ENCODE results near the gene TEX36.
"Not testable (repeated sequence)": the region's sequence is repeated elsewhere in the genome, so short reads cannot be mapped to it uniquely, and the experiment has no call there.

Gene TEX36

DNA sequence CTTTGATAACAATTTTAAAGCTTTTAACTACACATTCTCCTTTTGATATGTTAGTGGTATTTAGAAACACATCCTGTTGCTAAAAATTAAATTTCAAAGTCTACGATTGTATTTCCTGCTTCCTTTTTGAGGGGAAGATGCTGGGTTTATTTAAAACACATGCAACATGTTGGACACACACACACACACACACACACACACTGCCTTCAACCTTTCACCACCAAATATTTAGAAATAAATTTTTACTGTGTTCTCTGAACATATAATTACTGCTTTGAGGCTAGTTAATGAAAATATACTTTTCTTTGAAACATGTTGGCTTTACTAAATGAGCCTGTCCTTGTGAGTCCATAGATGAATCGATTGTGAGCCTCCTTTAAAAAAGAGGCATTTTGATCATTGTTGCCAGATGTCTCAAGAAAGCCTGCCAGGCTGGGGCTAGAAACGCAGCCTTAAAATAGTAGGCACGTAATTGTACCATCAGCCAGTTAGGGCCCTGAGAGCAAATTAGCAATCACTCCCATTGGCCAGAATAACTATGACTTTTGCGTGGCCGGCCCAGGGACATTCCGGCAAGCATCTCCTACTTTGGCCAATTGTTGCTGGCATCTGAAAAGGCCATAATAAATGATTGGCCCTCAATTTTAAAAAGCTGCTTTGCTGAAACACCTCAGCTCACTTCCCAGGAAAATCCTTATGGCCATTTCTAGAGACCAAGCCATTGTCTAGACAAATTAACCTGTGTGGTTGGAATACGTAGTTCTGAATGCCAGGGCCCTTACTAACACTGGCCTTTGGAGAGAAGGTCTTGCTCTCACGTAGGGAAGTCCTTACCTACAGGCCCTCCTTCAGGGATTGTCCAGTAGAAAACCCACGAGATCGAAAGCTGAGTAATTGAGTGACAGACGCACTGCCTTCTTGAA lies 9.9 kb upstream of the TEX36 start:
- no peak for DNase-seq (ENCODE audit: low read depth in 1 of 2, low spot score in 1 of 2)

DNA sequence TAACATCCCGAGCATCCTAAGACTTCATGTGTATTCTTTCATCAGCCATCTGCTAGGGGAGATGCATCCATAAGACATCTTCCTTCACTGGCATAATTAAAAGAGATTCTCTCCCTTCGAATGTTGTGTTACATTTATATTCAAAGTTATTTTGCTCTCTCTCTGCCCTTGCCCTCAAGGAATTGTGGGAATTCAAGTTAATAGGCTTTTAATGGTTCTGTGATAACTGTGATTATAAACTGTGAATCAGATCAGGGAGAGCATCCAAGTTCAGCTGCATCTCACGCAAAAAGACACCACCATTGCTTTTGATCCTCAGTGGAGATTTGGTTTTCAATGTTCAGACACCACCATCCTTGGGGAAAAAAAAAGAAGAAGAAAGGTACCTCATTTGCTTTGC lies 9.2 kb upstream of the TEX36 start:
- DNase-seq (ENCODE audit: low read depth in 1 of 2, low spot score in 1 of 2), result no peak

DNA sequence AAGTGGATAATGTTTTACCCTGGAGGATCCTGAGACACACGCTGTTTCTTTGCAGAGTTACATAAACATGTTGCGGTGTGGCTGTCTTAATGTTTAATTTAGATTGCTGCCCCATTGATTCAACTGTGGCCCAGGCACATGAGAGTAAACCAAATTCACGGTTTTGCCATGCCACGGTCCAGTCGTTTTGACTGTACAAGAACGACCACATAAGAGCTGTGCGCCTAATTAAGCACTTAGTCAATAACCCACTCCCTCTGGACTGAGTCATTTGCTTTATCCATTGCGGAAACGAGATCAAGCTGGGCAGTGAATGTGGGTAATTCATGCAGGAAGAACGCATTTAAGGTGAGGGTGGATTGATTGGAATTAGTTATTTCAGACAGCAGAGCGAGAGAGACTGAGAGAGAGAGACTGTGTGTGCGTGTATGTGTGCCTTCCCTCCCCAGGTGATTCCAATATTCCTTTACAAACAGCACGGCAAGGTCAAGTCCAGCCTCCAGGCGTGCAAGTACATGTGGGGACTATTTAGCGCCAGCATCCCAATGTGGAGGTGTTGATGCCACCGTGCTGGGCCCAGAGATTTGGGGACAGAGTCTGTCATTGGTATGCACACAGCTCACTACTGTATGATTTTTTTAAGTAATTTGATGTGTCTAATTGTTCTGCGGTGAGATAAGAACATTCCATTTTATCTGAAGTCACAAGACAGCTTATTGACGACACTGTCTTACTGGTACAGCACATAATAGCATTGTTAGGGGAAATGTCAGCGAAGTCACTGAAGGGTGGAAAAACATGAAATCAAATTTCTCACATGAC lies 8.4 kb upstream of the TEX36 start:
- DNase-seq (ENCODE audit: low read depth in 1 of 2, low spot score in 1 of 2), result no peak

DNA sequence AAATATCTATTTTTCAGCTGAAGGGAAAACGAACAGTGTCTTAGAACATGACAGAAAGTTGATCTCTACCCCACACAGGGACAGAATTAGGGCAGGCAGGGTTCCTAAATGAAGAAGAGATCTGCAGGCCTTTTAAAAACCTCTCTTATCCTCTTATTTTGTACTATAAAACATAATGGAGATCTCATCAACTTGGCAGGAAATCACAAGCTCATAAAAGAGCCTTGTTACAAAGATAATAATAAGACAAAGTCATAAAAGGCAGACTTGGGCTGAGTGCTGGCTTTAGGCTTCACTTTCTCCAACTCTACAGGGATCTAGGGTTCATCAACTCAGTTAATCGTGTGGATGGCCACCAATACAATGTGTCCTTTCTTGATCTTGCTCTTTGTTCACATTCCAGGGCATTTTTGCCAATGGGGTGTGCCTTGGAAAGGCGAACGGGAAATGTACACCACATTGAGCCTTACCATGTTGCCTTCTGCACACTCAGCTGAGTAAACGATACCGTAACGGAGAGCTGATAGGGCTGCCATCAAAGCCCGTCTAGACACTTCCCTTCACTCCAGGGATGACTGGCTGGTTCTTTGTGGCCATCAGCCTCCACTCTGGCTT lies 7.1 kb upstream of the TEX36 start:
- no peak for DNase-seq (ENCODE audit: low read depth in 1 of 2, low spot score in 1 of 2)

DNA sequence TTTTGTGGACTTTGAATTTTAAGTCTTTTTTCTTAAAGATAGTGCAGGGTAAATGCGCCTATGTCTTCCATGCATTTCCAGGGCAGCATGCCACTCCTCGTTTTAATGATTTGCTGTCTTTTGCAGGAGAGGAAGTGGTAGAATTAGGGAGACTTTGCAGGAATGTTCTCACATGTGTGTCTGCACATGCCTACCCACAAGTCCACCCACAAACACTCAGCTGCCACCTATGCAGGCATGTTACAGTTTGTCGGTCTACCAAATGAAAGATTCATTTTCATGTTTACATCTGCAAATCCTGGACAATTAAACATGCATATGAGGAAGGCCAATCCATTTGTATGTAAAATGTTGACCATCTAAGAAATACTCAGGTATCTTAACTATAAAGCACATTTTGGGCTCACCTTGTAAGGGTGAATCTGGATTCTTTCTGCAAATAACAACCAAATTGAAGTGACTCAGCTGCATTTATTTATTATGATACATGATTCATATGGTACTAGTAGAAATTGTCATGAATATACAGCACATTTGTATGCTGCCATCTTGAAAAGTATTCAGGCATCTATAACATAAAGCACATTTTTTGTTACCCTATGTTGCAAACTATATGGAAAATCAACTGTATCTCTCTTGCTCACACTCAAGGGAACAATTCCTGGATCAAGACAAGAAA lies 4.7 kb upstream of the TEX36 start:
- DNase-seq (ENCODE audit: low read depth in 1 of 2, low spot score in 1 of 2), result no peak

DNA sequence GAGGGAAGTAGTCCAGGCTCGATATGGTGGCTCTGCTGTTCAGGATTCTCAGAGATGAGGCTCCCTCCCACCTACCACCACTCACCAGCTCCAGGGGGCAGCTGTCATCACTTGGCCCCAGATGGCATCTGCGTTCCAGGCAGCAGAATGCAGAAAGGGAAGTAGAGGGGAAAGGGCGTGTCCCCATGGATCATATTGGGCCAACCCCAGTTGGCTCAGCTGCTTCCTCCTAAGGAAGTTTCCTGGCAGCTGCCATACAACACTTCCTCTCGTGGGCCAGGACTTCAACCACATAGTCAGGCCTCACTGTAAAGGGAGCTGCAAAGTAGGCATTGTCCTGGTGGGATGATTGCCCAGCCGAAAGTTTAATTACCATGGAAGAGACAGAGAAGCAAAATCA lies 1.6 kb upstream of the TEX36 start:
- no peak for DNase-seq (ENCODE audit: low read depth in 1 of 2, low spot score in 1 of 2)

DNA sequence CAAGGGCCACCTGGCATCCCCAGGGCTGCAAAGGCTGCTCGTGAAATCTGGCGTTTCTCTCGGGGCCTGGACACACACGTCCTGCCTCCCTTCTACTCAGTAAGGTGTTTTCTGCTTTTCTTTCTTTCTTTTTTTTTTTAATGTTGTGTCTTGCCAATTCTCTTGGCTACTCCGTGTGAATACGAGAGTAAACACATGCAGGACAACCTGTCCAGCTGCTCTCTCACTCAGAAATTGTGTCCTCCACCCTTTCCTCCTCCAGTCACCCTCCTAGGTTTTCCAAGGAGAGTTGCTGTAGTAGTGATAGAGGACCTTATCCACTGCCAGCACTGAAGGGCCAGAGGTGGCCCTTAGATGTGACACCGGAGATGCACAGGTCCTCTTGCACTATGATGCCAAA lies 858 bp upstream of the TEX36 start:
- no peak for DNase-seq (ENCODE audit: low read depth in 1 of 2, low spot score in 1 of 2)

DNA sequence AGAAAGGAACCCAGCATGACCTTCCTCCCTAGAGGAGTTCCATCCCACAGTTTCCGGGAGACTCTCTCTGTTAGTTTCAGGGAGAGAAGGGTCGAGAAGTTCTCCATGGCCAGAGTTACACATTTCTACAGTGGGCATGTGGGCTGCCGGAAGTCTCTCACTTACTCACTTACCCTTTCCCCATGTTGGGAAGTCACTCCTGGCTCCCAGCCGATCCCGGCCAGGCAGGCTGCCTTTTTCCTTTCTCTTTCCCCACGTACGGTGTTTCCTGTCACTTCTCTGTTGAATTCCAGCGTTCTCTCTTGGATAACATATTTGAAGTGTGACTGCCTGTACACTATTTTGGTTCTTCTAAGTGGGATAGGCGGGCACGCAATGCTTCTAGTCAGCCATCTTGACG lies 3.5 kb downstream of the TEX36 start:
- no peak for DNase-seq (ENCODE audit: low read depth in 1 of 2, low spot score in 1 of 2)

DNA sequence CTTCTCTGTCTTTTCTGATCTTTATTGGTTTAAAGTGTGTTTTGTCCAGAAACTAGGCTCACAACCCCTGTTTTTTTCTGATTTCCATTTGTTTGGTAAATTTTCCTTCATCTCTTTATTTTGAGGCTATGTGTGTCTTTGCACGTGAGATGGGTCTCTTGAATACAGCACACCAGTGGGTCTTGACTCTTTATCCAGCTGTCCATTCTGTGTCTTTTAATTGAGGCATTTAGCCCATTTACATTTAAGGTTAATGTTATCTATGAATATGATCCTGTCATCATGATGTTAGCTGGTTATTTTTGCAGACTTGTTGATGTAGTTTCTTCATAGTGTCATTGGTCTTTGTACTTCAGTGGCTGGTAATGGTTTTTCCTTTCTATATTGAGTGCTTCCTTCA lies 10.1 kb downstream of the TEX36 start:
- no peak for DNase-seq (ENCODE audit: low read depth in 1 of 2, low spot score in 1 of 2)

DNA sequence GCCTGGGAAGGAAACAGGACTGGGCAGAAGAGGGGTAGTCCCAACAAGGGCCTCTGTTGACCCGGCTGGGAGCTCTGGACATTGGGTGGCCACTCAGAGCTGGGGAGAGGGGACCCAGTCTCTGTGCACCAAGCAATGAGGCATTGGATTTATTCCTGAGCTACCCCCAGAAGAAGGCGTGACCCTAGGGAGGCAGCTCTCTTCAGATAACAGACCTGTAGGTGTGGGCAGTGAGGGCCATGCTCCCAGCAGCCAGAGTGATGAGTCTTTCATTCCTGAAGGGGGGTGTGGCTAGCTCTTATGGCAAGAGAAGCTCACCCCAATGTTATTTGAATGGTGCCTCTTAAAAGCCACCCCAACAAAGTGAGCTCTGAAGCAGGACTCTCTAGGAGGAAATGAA lies 20.4 kb downstream of the TEX36 start:
- DNase-seq (ENCODE audit: low read depth in 1 of 2, low spot score in 1 of 2), result no peak

DNA sequence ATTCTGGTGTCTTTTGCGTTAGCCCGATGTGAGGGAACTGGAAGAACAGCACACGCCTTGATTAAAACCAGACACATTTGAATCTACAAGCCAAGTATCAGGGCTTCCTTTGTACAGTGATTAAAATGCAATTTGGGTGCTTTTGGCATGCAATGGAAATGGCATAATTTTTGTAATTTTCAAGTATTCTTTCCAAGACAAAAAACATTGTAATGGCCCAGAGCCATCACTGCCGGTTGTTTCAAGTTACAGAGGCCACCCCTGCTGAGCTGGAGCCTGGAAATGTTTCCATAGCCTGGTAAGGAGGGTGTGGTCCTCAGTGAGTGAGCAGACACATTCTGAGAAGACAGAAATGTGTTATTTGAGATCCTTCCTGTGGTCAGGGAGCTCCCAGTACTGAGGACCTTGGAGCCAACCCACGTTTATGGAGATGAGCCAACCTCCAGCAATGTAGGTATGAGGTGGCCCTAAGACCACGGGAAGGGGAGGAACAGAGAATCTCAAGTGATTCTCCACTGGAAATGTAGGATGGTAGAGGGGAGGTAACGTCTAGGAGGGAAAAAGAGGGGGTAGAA lies 20.9 kb downstream of the TEX36 start:
- DNase-seq (ENCODE audit: low read depth in 1 of 2, low spot score in 1 of 2), result no peak

DNA sequence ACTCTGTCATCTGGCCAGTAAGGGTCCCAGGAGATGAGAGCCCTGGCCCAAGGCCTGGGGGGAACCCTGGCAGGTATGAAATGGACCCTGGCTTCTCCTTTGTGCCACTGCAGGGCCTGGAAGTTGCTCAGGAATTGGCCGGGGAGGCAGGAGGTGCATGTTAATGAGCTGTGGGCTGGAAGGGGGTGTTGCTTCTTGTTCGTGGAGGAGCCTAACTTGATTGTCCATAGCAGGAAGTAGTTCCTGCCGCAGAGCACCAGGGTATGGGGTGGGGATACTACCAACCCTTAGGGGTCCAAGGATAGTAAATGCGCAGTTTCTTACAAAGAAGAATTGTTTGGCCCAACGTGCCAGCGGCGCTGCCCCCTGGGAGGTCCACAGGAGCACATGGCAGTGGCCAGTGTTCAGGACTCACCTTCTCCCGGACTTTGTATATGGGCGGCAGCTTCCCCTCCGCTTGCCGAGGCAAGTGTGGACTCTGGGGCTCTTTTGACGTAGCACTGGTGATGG lies 21.5 kb downstream of the TEX36 start:
- DNase-seq (ENCODE audit: low read depth in 1 of 2, low spot score in 1 of 2), result no peak

DNA sequence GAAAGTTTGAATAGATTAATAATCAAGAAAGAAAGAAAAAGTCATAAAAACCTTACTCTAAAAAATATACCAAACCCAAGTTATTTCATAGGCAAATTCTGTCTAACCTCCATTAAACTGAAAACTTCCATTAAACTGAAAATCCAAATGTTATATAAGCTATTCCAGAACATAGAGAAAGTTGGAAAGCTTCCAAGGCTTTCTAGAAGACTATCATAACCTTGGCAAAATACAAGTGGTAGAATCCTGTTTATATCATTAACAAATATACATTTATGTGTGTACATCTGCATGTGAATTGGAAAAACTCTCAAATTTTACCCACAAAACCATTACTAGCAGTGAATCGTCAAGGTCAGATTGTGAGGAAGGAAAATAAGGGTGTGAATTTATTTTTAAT lies 23.9 kb downstream of the TEX36 start:
- no peak for DNase-seq (ENCODE audit: low read depth in 1 of 2, low spot score in 1 of 2)

DNA sequence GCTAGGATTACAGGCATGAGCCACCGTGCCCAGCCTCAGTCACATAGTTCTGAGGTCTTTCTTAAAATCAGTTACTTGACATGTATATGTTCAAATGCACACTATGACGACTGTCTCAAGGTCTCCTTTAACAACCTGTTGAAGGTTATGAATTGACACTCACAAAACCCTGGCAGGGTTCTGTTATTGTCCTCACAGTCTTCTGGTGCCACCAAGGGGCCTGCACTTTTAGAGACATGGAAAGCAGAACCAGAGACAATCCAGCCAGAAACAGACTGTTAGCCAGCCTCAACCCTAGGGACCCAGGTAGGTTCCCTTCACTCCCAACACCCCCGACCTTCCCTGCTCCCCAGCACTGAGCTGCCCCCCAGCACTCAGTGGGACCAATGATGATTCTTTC lies 26.4 kb downstream of the TEX36 start:
- DNase-seq (ENCODE audit: low read depth in 1 of 2, low spot score in 1 of 2), result no peak

DNA sequence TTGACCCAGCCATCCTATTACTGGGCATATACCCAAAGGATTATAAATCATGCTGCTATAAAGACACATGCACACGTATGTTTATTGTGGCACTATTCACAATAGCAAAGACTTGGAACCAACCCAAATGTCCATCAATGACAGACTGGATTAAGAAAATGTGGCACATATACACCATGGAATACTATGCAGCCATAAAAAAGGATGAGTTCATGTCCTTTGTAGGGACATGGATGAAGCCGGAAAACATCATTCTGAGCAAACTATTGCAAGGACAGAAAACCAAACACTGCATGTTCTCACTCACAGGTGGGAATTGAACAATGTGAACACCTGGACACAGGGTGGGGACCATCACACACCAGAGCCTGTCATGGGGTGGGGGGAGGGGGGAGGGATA lies 29.9 kb downstream of the TEX36 start:
- DNase-seq (ENCODE audit: low read depth in 1 of 2, low spot score in 1 of 2), result not testable (repeated sequence)

DNA sequence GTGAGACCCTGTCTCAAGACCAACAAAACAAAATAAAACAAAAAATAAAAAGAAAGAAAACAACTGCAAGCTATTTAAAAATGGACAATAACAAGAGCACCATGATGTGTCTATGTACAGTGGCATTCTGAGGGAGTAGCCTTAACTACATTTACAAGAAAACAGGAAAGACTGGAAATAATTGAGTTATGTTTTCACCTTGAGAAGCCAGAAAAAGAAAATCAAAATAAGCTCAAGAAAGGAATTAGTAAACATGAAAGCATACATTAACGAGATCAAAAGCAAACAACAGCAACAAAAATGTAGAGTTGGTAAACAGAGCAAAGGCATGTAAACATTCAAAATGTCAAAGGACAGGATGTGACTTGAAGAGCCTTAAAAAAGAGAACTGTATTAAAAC lies 36.7 kb downstream of the TEX36 start:
- no peak for DNase-seq (ENCODE audit: low read depth in 1 of 2, low spot score in 1 of 2)

DNA sequence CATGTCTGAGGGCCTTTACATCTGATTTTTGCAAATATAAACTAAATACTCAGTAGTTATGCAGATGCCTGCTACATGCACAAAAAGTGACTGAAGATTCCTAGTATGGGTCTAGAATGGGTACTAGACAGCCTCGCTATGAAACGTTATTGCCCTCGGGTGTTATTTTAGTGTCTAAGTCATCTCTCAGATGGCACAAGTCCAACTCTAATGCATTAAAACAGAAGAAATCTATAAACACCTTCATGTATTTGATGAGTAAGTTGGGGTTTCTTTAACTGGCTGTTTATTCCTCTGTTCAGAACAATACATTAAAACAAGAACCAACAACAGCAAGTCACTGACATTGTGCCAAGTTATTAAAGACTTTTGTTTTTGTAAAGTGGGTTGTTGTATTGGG lies 41.6 kb downstream of the TEX36 start:
- no peak for DNase-seq (ENCODE audit: low read depth in 1 of 2, low spot score in 1 of 2)

DNA sequence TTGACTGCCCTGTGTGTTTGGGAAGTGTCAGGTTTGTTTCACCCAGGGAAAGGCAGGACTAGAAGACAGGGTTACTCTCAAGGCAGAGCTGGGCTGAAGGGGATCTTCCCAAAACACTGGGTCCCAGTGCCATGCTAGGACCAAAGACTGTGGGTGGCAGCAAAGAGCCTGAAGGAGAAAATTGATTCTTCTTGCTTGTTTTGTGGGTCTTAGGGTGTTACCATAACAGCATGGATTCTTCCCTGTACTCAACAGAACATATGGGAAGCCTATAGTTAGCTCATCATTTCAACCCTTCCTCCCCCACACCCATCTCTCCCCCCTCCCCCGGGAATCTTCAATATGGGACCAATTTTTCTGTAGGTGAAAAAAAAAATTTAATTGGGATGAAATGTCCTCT lies 42.3 kb downstream of the TEX36 start:
- no peak for DNase-seq (ENCODE audit: low read depth in 1 of 2, low spot score in 1 of 2)

DNA sequence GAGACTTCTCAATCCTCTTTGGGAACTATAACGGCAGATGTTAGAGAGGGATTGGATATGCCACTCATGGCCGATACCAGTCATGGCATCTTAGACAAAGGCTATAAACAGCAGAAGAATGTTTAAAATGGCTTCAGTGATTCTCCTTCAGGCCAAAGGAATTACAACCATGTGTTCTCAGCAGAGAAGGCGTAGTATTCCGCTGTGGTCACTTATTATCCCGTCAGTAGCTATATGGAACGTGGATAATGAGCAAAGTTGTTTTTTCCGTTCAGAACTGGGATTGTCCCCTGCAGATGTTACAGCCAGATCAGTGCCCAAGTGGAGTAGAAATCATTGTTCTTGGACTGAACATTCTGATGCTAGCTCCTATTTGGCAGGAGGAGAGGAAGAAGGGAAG lies 43.1 kb downstream of the TEX36 start:
- no peak for DNase-seq (ENCODE audit: low read depth in 1 of 2, low spot score in 1 of 2)

DNA sequence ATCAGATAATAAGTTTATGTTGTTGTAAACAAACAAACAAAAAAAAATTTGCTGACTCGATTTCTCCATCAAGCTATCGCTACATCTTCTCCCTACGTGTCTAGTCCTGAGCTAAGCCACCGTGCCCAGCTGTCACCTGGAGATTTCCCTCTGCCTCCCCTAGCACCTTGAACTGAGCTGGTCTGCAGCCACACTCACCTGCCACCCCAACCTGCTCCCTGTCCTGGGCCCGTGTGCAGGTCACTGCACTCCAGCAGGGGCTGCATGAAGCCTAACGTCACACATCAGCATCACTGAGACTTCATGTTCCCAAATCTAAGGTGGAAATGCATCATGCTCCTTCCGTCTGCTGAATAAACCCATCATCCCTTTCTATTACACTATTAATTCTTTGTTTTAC lies 44.4 kb downstream of the TEX36 start:
- DNase-seq (ENCODE audit: low read depth in 1 of 2, low spot score in 1 of 2), result no peak

DNA sequence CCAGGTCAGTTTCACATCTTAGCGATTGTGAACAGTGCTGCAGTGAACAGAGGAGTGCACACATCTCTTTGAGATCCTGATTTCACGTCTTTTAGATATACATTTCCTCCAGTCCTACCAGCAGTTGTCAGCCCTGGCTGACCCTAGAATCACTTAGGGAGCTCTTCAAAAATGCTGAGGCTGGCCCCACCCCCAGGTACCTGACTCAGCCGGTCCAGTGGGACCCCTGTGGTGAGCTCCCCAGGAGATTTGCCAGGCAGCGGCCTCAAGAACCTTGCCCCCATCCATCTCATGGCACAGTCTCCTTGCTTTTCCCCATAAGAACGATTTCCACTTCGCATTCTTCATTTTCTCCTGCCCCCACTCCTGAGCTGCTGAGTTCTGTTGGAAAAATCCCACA lies 45.5 kb downstream of the TEX36 start:
- no peak for DNase-seq (ENCODE audit: low read depth in 1 of 2, low spot score in 1 of 2)
